Activated naive CD4-positive, alpha-beta T cell treated with anti-CD3 and anti-CD28 coated beads for 36 hours (primary cell): ENCODE measurements around the gene FMN2. TPM values are rescaled to one million over a fixed set of nuclear protein-coding genes. Genes with fewer than 3 reads are reported as not detected.

Source experiments
- CTCF ChIA-PET: fragments of 350-600 bp; sonication (Branson Sonifier 250); formaldehyde crosslinking; loops from one replicate; lab custom pipeline; 2021; ENCODE audit warnings: antibody characterized with exemption; lab: Charles Lee
- DNase-seq: peaks from one replicate; pipeline ENCODE4 v3.0.0-alpha.2; 2020
- H3K27ac Mint-ChIP-seq: one replicate; pipeline ENCODE4 v1.8.0; 2021; ENCODE audit warnings: mild to moderate bottlenecking, mixed read lengths
- H3K27me3 Mint-ChIP-seq: one replicate; pipeline ENCODE4 v1.8.0; 2021; ENCODE audit warnings: low read depth, mixed read lengths
- H3K36me3 Mint-ChIP-seq: one replicate; pipeline ENCODE4 v1.8.0; 2021; ENCODE audit warnings: low read depth, mixed read lengths
- H3K4me1 Mint-ChIP-seq: one replicate; pipeline ENCODE4 v1.8.0; 2021; ENCODE audit warnings: low read depth, mixed read lengths
- H3K4me3 Mint-ChIP-seq: one replicate; pipeline ENCODE4 v1.8.0; 2021; ENCODE audit warnings: mild to moderate bottlenecking, moderate library complexity, mixed read lengths
- H3K9me3 Mint-ChIP-seq: one replicate; pipeline ENCODE4 v1.8.0; 2021; ENCODE audit warnings: mixed read lengths
- intact Hi-C: fragments of 100-400 bp; cut with micrococcal nuclease; formaldehyde crosslinking; loops from one replicate; pipeline ENCODE4 v1.15.1; 2023
- total RNA-seq, 2 experiments: library from RNA; stranded (reverse); gene quantifications; one replicate each; pipeline ENCODE4 v1.2.3, GENCODE V29; 2021

FMN2 gene
- total RNA-seq, 2 experiments from 2014 or later = not detected

DNA sequence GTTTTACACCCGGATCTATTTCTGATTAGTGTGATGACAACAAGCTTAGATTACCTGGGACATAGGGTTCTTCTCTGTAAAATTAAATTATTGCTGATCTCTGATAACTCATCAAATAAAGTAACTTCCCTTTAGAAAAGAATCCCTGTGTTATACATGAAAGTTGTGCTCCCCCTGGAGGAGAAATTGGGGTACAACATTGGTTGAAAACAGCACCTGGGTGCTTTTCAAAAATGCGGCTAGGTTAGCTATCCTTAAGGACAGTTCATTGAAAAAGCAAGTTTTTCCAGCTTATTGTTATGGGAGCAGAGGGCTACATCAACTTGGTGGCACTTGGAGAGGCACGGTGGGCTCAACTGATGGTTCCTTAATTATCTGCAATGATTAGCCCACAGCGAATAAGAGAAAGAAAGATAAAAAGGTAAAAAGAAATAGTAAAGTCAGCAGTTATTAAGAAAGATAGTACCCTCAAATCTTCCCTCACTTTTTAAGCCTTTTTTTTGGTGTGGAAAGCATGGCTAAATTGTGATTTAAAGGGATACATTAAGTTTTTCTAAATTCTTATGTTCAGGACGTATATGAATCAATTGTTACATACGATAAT lies 97.8 kb downstream of the FMN2 start:
- CTCF ChIA-PET = interaction anchor here (0.8 to 1.0 kb wide), 5 partner anchors 12 to 503 kb away, joined by 3 to 8 read pairs (median 3); no protein-coding TSS in a partner anchor

DNA sequence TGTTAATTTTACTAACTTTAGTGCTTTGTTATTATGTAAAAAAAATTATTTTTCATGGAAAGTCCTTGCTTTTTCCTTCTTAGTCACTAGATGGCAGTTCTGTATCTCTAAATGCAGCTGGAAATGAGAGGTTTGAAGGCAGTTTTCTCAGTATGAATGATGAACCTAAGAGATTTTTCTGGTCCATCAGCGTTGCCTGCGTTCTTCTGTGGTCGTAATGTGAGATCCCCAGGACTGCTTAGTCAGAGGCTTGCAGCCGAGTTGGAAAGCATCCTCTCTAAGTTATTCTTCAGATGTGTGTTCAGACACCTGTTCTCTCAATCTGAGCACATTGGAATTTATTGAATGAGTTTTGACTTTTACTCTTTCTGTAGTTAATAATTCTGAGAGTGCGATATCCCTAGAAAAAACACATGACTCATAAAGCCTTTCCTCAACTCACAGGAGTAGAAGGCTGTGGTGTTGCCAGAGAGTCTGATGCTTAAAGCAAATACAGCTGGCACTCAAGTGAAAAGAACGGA lies 99.3 kb downstream of the FMN2 start:
- Mint-ChIP-seq H3K9me3 (no peaks in the 10 kb centered on the region), H3K4me3 (no peak overlapping the region), H3K36me3 (no peaks in the 10 kb centered on the region), H3K4me1 (peaks cover 2% of the 10 kb centered on the region), H3K27ac (no peak overlapping the region), H3K27me3 (peaks cover 18% of the 10 kb centered on the region)
- CTCF ChIA-PET = no interaction called here
- intact Hi-C loops = loop anchor here (1.0 to 5.0 kb wide), 3 partner anchors 422 to 1306 kb away; partner anchors contain the start of gene GREM2
- DNase-seq = peak; percentile 31

More for the DNA sequence above, 97.8 kb downstream of the FMN2 start:
- Mint-ChIP-seq H3K4me3 (no peak overlapping the region), H3K27me3 (peaks cover 21% of the 10 kb centered on the region), H3K9me3 (no peaks in the 10 kb centered on the region), H3K4me1 (peaks cover 2% of the 10 kb centered on the region), H3K27ac (no peak overlapping the region), H3K36me3 (no peaks in the 10 kb centered on the region)
- peak; percentile 44 for DNase-seq
- intact Hi-C loops = loop anchor here (1.0 kb wide), 2 partner anchors 162 to 238 kb away; no protein-coding TSS in a partner anchor

DNA sequence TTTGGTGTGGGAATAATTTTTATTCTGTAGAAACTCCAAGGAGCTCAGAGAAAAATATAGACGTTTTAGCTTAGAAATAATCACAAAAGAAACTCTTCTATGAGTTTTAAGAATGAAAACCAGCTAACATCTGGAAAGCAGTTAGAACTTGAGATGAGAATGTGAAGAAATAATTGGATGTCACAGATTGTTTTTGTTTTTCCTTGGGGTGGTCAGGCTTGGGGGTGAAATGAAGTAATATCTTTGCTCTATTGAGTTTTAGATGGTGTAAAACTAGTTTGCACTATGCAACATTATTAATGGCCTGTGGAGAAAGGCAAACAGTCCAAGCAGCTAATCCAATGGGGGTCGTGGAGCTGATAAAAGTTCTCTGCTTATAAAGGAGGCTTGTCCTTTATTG lies 101.2 kb downstream of the FMN2 start:
- no peak for DNase-seq
- Mint-ChIP-seq H3K36me3 (no peaks in the 10 kb centered on the region), H3K4me3 (no peak overlapping the region), H3K9me3 (no peaks in the 10 kb centered on the region), H3K4me1 (peaks cover 2% of the 10 kb centered on the region), H3K27me3 (peaks cover 10% of the 10 kb centered on the region), H3K27ac (no peak overlapping the region)
- intact Hi-C loops = loop anchor here (5.0 kb wide), 1 partner anchor 1304 kb away; no protein-coding TSS in a partner anchor
- CTCF ChIA-PET = interaction anchor here (1.1 kb wide), 1 partner anchor 415 kb away, joined by 3 read pairs; no protein-coding TSS in a partner anchor

DNA sequence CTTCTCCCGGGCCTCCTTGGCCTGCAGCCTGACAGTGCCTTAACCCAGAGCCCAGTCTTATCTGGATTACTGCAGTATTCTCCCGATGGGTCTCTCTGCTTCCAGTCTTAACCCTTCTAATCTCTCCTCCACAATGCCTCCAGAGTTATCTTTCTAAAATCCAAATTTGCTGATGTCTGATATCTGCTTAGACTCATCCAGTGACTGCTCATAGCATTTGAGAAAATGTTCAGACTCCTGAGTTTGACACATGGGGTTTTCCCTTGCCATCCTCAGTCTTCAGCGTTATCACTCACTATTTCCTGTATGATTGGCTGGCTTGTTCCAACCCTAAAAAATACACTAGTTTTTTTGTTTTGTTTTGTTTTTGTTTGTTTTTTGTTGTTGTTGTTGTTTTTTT lies 102.0 kb downstream of the FMN2 start:
- H3K27me3 Mint-ChIP-seq = peaks cover 6% of the 10 kb centered on the region
- CTCF ChIA-PET = interaction anchor here (1.1 kb wide), 1 partner anchor 414 kb away, joined by 3 read pairs; no protein-coding TSS in a partner anchor
- H3K27ac Mint-ChIP-seq = no peak overlapping the region
- intact Hi-C loops = loop anchor here (5.0 kb wide), 1 partner anchor 1304 kb away; no protein-coding TSS in a partner anchor
- H3K36me3 Mint-ChIP-seq = no peaks in the 10 kb centered on the region
- H3K4me1 Mint-ChIP-seq = peaks cover 2% of the 10 kb centered on the region
- DNase-seq = peak; percentile 21
- H3K9me3 Mint-ChIP-seq = no peaks in the 10 kb centered on the region
- H3K4me3 Mint-ChIP-seq = no peak overlapping the region

DNA sequence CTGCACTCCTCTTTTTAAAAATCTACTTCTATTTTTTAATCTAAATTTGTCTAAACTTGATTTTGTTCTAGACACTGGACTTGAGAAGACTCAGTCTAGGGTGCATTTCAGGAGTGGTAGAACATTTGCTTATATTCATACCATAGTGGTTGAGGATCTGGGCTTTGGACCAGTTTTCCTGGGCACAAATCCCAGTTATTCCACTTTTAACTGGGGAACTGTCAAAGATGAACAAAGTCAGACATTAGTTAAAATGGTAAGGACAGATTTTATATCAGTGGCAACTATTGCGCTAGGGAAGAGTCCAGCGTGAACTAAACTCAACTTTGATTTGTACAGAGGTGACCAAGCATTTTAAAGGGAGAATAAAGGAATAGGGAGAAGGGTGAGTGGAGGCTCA lies 102.4 kb downstream of the FMN2 start:
- peaks cover 2% of the 10 kb centered on the region for H3K4me1 Mint-ChIP-seq
- H3K27me3 Mint-ChIP-seq = peaks cover 6% of the 10 kb centered on the region
- H3K9me3 Mint-ChIP-seq = no peaks in the 10 kb centered on the region
- H3K27ac Mint-ChIP-seq = no peak overlapping the region
- CTCF ChIA-PET = no interaction called here
- intact Hi-C loops = loop anchor here (5.0 kb wide), 1 partner anchor 1303 kb away; no protein-coding TSS in a partner anchor
- no peak for DNase-seq
- no peaks in the 10 kb centered on the region for H3K36me3 Mint-ChIP-seq
- no peak overlapping the region for H3K4me3 Mint-ChIP-seq

DNA sequence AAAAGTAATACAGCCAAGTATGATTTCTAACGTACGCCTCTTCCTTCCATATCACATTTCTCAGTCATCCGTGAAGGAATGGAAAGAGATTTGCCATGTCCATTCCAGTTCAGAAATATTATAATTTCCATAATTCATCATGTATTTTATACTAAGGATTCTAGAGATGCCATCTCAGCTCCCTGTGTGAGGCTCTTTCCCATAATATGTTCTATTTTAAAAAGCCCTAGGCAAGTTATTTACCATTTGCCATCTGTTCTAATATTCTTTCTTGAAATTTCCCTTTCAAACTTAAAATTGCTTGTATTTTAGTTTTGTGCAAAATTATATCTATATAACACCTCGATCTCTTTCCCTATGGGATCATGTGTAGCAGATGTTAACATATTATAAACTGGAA lies 106.7 kb downstream of the FMN2 start:
- H3K9me3 Mint-ChIP-seq = peaks cover 3% of the 10 kb centered on the region
- CTCF ChIA-PET = no interaction called here
- H3K27ac Mint-ChIP-seq = no peak overlapping the region
- H3K4me1 Mint-ChIP-seq = no peaks in the 10 kb centered on the region
- H3K4me3 Mint-ChIP-seq = no peak overlapping the region
- no peaks in the 10 kb centered on the region for H3K36me3 Mint-ChIP-seq
- intact Hi-C loops = no loop called here
- DNase-seq = no peak
- peaks cover 4% of the 10 kb centered on the region for H3K27me3 Mint-ChIP-seq

DNA sequence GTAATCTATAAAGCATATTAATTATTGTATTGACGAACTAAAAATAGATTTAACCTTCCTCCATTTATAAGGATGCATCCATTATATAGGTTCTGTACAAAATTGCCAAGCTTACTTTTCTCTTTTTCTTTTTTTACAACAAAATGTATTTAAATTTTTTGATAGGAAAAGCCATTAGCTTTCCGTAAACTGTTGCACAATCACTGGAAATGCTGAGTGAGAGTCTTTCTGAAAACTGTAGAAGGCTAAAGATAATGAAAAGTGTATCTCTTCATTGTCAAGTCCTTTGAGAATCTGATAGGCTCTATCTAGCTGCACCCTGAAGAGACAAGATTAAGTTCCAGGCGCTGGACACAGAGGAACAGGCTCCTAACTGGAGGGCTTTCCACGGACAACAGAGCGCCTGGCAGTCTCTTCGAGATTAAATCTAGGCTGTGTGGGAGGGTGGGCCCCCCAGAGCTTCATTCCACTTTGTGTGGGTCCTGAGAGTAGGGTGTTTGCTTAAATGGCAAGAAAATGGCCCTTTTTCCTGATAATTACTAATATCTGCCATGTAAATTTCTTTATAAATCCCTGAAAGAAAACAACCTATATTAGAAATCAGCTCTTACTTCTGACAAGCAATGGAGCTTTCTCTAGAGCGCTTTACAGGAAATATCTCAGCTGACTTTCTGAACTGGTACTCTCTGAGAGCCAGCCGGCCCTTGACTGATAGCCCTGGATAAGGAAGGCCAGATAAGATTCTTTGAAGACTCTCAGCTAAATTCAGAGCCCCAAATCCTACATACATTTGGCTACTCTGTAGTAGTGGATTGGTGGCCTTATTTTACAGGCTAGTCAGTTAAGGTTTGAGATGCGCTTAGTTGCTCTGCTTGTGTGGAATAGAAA lies 108.3 kb downstream of the FMN2 start:
- no peak for DNase-seq
- H3K4me1 Mint-ChIP-seq = no peaks in the 10 kb centered on the region
- intact Hi-C loops = no loop called here
- CTCF ChIA-PET = interaction anchor here (0.6 kb wide), 1 partner anchor 270 kb away, joined by 3 read pairs; no protein-coding TSS in a partner anchor
- H3K36me3 Mint-ChIP-seq = no peaks in the 10 kb centered on the region
- peaks cover 3% of the 10 kb centered on the region for H3K9me3 Mint-ChIP-seq
- no peak overlapping the region for H3K4me3 Mint-ChIP-seq
- H3K27me3 Mint-ChIP-seq = peaks cover 2% of the 10 kb centered on the region
- H3K27ac Mint-ChIP-seq = no peak overlapping the region

DNA sequence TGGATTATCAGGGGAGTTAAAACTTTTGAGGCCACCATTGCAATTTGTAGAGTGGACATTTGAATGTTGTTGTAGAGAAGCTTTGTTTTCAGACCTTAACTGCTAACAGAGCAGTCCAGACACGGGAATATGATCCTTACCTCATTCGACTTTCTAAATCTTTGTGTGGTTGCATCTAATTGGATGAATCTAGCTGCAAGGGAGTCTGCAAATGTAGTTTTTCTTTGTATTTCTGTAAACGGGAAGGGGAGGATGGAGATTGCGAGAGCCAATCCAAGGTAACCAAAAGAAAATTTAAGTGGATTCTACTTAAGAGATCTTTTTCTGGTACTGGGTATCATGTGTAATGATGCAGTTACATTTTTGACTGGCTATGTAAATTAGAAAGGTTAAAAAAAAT lies 110.2 kb downstream of the FMN2 start:
- Mint-ChIP-seq H3K9me3 (peaks cover 3% of the 10 kb centered on the region), H3K36me3 (no peaks in the 10 kb centered on the region), H3K4me1 (no peaks in the 10 kb centered on the region), H3K4me3 (no peak overlapping the region), H3K27ac (no peak overlapping the region), H3K27me3 (peaks cover 2% of the 10 kb centered on the region)
- CTCF ChIA-PET = no interaction called here
- no peak for DNase-seq
- intact Hi-C loops = no loop called here

DNA sequence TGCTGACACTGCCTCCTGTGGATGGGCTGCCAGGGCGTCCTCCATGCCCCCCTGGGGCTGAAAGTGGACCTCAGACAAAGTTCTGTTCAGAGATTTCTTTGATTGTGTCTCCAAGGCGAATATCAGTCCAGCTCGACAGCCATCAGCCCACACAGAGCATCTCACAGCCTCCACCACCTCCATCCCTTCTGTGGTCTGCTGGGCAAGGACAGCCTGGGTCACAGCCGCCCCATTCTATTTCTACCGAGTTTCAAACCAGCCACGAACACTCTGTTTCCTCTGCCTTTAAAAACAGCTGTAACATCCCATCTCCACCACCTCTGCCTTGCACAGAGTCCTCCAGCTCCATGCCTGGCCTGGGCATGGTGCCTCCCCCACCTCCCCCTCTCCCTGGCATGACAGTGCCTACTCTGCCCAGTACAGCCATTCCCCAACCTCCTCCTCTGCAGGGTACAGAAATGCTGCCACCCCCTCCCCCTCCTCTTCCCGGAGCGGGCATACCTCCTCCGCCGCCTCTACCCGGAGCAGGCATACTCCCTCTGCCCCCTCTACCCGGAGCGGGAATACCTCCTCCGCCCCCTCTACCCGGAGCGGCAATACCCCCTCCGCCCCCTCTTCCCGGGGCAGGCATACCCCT lies 115.5 kb downstream of the FMN2 start:
- H3K27ac Mint-ChIP-seq = no peak overlapping the region
- H3K9me3 Mint-ChIP-seq = no peaks in the 10 kb centered on the region
- no peaks in the 10 kb centered on the region for H3K27me3 Mint-ChIP-seq
- CTCF ChIA-PET = no interaction called here
- DNase-seq = no peak
- no peak overlapping the region for H3K4me3 Mint-ChIP-seq
- H3K36me3 Mint-ChIP-seq = no peaks in the 10 kb centered on the region
- no peaks in the 10 kb centered on the region for H3K4me1 Mint-ChIP-seq
- intact Hi-C loops = no loop called here

DNA sequence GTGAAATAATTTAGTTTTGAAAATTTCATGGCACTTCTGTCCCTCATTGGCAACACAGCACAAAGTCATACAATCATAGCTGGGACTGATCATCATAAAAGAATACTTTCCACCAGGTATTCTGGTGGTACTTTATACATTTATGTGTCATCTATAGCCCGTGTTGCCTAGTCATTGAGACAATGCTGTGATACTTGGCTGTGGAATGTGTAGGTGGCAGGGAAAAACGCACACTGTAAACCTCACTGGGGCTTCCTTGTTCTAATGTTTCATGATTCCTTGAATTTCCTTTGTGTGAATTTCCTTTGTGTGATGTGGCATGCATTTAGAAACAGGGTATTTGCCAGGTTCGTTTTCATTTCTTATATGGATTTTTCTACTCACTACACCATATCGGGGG lies 118.3 kb downstream of the FMN2 start:
- H3K9me3 Mint-ChIP-seq = no peaks in the 10 kb centered on the region
- no peak overlapping the region for H3K27ac Mint-ChIP-seq
- CTCF ChIA-PET = no interaction called here
- H3K4me1 Mint-ChIP-seq = no peaks in the 10 kb centered on the region
- no peak overlapping the region for H3K4me3 Mint-ChIP-seq
- intact Hi-C loops = no loop called here
- no peak for DNase-seq
- no peaks in the 10 kb centered on the region for H3K36me3 Mint-ChIP-seq
- no peaks in the 10 kb centered on the region for H3K27me3 Mint-ChIP-seq

DNA sequence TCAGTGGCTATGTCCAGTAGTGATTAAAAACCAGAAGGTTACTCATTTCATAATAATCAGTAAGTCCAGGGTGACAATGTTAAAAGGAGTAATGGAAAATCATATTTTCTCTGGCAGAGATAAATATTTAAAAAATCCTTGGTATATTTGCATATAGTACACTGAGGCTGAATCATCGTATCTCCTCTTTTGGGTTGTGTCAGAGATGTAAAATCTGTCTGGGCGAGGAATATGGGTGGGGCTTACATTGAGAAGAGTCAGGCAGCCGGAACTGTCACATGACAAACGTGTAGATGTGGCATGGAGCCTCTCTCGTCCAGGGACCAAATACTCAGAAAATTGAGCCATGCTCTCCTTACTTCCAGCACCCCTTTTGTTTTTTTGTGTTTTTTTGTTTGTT lies 120.9 kb downstream of the FMN2 start:
- no peak overlapping the region for H3K4me3 Mint-ChIP-seq
- no peak overlapping the region for H3K27ac Mint-ChIP-seq
- H3K4me1 Mint-ChIP-seq = no peaks in the 10 kb centered on the region
- no peak for DNase-seq
- intact Hi-C loops = no loop called here
- no peaks in the 10 kb centered on the region for H3K9me3 Mint-ChIP-seq
- H3K27me3 Mint-ChIP-seq = no peaks in the 10 kb centered on the region
- no peaks in the 10 kb centered on the region for H3K36me3 Mint-ChIP-seq
- CTCF ChIA-PET = no interaction called here

DNA sequence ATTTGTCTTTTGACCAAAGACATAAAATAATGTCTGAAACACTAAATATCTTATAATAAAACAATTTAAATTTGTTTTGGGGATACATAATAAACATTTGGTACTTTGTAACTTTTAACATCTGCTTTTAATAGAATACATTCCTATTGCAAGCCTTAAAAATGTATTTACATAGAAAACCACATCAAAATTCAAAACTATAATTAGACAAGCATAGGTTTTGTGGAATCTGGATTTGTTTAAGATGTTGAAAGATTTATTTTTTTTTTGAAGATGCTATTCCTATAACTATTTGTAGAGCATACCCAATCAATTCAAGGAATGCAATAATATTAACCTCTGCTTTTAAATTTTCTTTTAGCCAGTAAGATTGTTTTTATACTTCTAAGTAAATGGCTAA lies 125.7 kb downstream of the FMN2 start:
- CTCF ChIA-PET = no interaction called here
- Mint-ChIP-seq H3K36me3 (no peaks in the 10 kb centered on the region), H3K27ac (no peak overlapping the region), H3K27me3 (no peaks in the 10 kb centered on the region), H3K9me3 (peaks cover 5% of the 10 kb centered on the region), H3K4me3 (no peak overlapping the region), H3K4me1 (no peaks in the 10 kb centered on the region)
- intact Hi-C loops = no loop called here
- no peak for DNase-seq
